OCI-LY3 (cell line): ENCODE measurements around the gene PLA2G4E.

Experiments used
- EZH2phosphoT487 ChIP-seq: fragments of 200-600 bp; shearing (Covaris generic); IDR thresholded peaks from 2 replicates; pipeline ENCODE4 v1.6.1; 2018; ENCODE audit warnings: antibody characterized with exemption, mixed run types, low read depth
- TF ChIP-seq, protein P1 (sequence below): fragments of 200-600, 300-600 bp; sonication (generic); IDR thresholded peaks from 2 replicates; pipeline ENCODE4 v1.5.1; 2014; ENCODE audit warnings: antibody characterized with exemption, low read length, low read depth

- TF ChIP-seq, protein P1, sequence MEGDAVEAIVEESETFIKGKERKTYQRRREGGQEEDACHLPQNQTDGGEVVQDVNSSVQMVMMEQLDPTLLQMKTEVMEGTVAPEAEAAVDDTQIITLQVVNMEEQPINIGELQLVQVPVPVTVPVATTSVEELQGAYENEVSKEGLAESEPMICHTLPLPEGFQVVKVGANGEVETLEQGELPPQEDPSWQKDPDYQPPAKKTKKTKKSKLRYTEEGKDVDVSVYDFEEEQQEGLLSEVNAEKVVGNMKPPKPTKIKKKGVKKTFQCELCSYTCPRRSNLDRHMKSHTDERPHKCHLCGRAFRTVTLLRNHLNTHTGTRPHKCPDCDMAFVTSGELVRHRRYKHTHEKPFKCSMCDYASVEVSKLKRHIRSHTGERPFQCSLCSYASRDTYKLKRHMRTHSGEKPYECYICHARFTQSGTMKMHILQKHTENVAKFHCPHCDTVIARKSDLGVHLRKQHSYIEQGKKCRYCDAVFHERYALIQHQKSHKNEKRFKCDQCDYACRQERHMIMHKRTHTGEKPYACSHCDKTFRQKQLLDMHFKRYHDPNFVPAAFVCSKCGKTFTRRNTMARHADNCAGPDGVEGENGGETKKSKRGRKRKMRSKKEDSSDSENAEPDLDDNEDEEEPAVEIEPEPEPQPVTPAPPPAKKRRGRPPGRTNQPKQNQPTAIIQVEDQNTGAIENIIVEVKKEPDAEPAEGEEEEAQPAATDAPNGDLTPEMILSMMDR = no peak
- TF ChIP-seq EZH2phosphoT487 = no peak
Measured at GRCh38 chr15:42035435-42035761, 14.6 kb upstream of the PLA2G4E start.
